Cerebellar nuclear complex (tissue), 1 donor: ENCODE measurements around the gene GID4.

Experiments
- DNase-seq, 2 experiments: peaks; one replicate each; lab custom pipeline; 2025; lab: John Stamatoyannopoulos, UW

Gene GID4

DNA sequence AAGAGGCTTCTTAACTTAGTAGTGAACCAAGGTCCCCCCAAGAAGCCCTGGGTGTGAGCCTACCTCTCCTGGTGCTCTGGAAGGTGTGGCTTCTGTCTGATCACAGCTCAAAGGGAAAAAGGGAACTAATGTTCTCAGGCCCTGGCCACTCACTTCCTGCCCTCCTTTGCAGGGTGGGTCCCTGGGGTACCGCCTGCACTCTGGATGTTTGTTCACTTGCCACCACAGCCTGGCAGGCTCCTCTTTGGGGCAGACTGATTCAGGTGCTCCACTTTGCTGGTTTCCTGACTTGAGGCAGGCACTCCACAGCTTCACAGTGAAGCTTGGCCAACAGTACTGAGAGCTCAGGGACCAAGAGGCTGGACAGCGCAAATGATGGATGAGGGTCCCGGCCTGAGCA, 63.4 kb downstream of the GID4 start:
- DNase-seq, result no peak

DNA sequence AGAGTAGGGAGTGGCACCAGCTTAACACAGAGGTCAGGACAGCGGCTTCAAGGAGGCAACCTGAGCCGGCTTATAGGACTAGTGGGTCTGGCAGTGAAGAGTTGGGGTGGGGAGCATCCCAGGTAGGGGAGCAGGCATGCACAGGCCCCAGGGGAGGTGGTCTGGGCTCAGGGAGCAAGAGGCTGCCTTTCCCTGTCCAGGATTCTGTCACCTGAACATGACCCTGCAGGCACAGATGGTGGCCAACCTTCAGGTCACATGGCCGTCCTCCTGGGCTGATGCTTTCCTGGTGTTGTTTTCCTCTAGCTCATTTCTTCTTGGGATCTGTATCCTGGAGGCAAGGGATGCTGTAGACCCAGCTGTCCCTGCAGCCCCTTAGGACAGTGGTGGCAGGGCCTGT, 65.8 kb downstream of the GID4 start:
- DNase-seq, result no peak

DNA sequence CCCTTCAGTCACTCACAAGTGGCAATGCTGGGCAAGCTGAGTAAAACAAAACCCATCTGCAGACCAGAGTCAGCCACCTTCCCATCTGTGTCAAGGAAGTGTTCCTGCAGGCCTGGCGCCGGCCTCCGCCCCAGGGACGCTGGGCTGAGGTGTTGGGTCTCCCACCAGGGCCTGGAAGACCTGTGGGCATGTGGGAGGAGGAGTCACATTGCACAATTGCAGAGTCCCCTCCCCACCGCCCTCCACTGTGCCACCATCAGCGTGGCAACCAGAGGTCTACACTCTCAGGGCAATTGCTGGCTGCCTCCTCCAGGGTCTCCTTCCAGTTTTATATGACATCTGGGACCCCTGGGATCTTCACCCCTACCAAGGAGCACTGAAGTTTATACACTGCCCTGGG, 66.4 kb downstream of the GID4 start:
- no peak for DNase-seq

DNA sequence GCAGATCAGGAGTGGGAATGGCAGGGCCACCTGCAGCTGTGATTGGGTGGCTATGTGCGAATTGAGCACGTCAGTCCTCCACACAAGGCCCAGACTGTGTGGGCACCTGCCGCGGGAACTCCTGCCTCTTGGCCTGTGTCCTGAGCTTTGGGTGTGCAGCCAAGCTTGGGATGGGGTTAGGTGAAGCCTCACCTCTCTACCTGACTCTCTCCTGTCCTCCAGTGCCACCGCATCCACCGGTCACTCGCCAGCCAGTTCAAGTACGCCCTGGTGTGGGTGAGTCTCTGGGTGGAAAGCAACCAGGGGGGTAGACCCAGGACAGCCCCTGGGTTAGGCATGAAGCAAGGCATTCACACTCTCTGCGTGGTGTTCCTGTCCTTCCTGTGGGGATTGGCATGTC, 67.0 kb downstream of the GID4 start:
- no peak for DNase-seq

DNA sequence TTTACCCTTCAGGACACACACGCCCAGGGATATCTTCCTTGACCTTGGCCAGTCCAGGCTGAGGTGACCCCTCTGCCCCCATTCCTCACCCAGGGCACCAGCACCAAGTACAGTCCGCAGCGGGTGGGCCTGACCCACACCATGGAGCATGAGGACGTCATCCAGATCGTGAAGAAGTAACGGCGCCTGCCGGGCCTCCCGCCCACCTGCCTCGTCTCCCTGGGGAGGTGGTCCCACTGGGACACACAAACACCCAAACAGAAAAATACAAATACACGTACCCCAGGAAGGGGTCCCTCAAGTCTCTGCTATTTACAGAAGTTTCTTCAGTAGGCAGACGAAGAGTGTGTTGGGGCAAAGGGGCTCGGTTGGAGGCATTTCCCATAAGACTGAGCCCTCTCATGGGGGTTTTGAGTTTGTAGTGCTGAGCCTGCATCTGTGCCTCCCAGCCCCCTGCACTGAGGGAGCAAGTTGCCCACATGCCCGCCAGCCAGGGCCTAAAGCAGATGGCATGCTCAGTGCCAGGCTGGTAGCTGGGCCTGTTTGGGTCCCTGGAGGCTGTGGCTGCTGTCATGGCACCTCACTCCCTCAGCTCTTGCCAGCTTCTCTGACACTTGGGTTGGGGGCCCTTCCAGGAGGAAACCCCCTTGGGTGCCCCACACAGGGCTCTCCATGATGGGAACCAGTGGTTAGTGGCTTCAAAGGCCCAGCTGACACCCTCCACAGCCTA, 68.0 kb downstream of the GID4 start:
- no peak for DNase-seq

DNA sequence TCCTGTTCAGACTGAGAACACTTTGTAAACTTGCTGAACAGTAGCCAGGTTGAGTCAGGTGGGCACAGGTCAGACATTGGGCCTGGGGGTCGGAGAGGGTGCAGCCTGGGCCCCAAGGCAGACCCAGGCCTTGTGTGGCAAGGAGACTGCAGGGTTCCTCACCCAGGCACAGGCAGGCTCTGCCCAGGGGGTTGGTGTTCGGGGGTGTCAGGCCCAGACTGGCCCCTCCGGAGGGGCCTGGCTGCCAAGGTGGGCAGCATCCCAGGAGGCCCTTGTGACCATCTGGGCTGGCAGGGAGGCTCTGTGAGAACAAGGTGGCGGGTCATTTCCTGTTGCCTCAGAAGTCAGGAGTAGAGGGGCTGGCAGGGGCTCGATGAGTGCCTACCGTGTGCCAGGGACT, 68.8 kb downstream of the GID4 start:
- no peak for DNase-seq

DNA sequence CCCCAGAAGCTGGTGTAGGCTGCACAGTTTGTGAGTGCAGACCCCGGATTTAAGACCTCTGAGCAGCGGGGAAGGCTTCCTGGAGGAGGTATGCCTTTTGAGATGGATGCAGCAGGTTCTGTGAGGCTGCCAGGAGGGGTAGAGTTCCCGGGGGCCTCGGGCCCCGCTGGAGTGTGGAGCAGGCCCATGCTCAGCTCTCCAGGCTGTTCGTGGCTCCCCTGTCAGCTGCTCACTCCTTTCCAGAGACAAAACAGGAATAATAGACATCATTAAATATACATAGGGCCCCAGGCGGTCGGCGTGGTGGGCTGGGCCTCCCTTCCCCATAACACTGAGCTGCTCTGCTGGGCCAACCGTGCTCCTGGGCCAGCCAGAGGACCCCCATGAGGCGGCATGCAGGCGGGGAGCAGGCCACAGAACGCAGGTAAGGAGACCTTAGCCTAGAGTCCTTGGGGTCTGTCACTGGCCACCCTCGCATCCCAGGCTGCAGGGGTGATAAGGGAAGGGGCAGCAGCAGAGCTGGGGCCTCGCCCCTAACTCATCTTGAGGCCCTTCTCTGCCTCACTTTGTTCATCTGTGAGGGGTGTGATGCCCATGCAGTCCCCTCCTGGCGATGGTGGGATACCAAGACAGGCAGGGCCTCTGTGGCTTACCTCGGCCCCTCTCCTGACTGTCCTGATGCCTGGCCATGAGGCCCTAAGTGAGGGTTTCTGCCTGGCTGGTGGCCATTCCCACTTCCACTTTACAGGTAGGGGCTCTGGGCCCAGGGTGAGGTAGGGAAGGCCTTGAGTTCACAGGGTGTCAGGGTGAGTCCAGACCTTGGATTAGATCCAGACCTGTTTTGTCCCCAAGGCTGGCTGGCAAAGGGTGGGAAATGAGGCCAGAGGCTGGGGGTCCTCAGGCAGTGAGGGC, 69.4 kb downstream of the GID4 start, which contains the start of gene MYO15A:
Gene MYO15A (plus strand): TSS at position 356 of the 912 bp plus-strand sequence. CDS start 10,045 bp downstream, outside the sequence.
- DNase-seq, result no peak

DNA sequence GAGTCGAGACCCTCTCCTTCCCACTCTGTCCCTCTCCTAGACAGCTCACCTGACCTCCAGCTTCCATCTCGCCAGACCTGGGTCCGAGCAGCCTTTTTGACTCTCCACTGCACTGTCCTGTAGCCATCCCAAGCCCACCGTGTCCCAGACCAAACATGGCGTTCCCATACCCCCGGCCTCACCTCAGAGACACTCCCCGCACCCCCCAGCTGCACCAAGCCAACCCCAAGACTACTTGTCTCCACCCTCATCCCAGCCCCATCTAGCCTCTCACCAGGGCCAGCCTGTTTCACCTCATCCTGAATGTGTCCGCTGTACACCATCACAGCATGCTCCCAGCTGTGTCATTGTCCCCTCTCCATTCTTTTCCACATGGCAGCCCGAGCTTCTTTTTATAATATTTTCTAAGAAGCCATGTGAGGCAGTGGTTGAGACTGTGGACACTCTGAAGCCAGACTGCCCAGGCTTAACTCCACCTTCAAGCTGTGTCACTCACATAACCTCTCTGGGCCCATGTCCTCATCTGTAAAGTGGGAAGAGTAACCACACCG, 70.8 kb downstream of the GID4 start:
- DNase-seq, result no peak

DNA sequence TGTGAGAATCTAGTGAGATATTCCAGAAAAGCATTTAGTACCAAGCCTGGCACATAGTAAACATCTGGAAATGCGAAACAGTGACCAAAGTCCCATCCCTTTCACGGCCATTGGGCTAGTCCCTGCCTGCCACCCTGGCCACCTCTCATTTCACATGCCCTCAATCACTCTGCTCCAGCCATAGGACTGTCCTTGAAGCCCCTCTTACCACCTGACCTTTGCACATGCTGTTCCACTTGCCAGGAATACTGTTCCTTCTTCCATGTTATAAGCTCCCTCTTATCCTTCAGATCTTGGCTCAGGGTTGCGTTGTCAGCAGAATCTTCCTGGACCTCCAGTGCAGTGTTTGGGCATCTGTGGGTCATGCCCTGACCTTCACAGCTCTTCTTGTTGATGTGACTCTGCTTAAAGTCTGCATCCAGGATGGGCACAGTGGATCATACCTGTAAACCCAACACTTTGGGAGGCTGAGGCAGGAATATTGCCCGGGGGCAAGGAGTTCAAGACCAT, 71.5 kb downstream of the GID4 start:
- no peak for DNase-seq

DNA sequence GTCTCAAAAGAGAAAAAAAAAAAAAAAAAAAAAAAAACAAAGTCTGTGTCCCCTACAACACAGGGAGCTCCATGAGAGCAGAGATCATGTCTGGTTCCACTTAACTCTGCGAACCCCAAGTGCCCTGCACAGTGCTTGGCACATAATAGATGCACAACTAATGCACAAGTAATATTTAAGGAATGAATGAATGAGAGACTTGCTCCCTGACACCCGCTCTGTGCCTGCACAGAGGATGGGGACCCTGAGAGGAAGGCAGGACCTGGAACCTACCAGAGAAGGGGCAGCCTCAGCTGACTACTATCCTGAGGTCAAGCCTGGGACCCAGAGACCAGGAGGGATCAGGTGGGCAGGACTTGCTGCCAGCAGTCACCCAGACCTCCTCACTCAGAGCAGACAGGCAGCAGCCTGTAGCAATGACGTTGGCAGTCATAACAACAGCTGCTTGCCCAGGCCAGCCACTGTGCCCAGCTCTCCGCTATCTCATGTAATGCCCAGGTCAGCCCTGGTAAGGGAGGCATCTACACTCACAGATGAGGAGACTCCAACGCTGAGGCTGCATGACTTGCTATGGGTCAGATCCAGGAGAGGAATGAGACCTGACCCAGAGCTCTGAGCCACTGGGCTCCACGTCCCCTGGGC, 72.2 kb downstream of the GID4 start:
- DNase-seq, result no peak

DNA sequence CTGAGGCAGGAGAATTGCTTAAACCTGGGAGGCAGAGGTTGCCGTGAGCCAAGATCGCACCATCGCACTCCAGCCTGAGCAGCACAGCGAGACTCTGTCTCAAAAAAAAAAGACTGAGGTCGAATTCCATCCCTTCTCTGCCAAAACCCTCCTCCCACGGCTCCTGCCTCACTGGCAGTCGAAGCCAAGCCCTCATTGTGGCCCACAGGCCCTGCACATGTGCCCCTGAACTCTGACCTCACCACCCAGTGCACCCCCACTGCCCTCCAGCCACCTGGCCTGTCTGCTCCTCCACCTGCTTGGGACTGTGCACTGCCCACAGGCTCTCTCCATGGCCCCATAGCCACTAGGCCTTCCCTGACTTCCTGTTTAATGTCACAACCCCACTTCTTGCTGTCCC, 76.3 kb downstream of the GID4 start:
- no peak for DNase-seq

DNA sequence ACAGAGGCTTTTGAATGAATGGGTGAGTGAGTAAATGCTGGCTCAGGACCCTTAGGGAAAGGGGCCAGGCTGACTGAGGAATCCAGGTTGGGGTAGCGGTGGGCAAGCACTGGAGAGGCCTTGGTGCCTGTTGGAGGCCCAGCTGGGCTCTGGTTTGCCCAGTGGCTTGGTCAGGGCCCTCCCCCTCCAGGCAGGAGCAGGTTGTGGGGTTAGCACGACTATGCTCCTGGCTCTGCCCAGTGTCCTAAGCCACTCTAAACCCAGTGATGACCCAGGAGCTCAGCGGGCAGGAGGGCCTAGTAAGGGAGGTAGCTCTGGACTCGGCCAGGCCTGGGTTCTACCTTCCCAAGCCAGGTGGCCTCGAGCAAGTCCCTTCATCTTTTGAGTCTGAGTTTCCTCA, 76.9 kb downstream of the GID4 start:
- DNase-seq, result no peak

DNA sequence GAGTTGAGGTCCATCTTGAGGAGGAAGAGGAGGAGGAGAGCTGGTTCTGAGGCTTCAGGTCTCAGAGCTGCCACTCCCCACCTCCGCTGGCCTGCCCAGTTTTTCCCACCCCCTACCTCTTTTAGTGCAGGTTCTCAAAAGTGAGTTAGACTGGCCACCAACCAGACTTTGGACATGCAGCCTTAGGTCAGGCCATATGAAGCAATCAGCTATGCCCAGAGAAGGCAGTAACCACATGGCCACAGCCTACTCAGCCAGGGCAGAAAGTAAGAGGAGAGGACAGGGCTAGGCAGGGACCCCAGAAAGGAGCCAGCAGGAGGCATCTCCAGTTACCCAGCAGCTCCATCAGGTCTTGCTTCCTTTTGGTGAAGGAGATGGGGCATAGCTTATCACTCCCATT, 78.3 kb downstream of the GID4 start:
- DNase-seq, result no peak
